ENCODE measurements around the gene CNBP. TPM values are rescaled to one million over a fixed set of nuclear protein-coding genes. Genes with fewer than 3 reads are reported as not detected.

CNBP gene
- total and polyA plus RNA-seq, 10 of the 15 experiments (the other 5 are each of a cell fraction or from before 2014, with no cell fraction given), result 300 to 719 (median 439) TPM

- H3K79me2 ChIP-seq (ENCODE audit: control insufficient read depth, insufficient read depth, low read length), result peaks cover 24% of the 10 kb centered on the region
- H3K4me2 ChIP-seq (ENCODE audit: control insufficient read depth, insufficient read depth), result peak overlapping the region; percentile 97; the same call in 1 of the 2 replicates
- 0 out of 4 replicates have a peak, but pooled peaks cover 0 to 3% of the 10 kb centered on the region in 2 experiments for H3K36me3 ChIP-seq (ENCODE audit: control insufficient read depth in 2 of 2, insufficient read depth in 2 of 2, low read length in 1 of 2)
- no peak for DNase-seq (ENCODE audit: low read depth, low spot score)
- peaks cover 27% of the 10 kb centered on the region for H3K4me1 ChIP-seq (ENCODE audit: control insufficient read depth, insufficient read depth, low read length)
- peak overlapping the region; percentile 65; the same call in 1 of the 2 replicates for H3K4me3 ChIP-seq
- RAD21 ChIA-PET (ENCODE audit: unreplicated experiment), result interaction anchor here (0.8 to 3.2 kb wide), 5 partner anchors 43 to 198 kb away, joined by 3 to 17 read pairs (median 3); a partner anchor contains a TSS
- no TSS peak for BruUV-seq (replicated peaks)
- no peak overlapping the region for H3K9ac ChIP-seq (ENCODE audit: control insufficient read depth, insufficient read depth, low read length)
- POLR2A ChIA-PET, result interaction anchor here (0.9 to 3.5 kb wide), 4 partner anchors 43 to 161 kb away, joined by 3 to 15 read pairs (median 5); partner anchors contain the start of gene COPG1
- H3K9me3 ChIP-seq (replicated peaks; ENCODE audit: control insufficient read depth, insufficient read depth, low read length), result no peaks in the 10 kb centered on the region
- no peaks in the 10 kb centered on the region for H4K20me1 ChIP-seq (ENCODE audit: control insufficient read depth, insufficient read depth)
- no peak for TF ChIP-seq JUND (IDR thresholded peaks at IDR 0.05; ENCODE audit: low read depth, low read length)
- no peak for TF ChIP-seq SMC3 (IDR thresholded peaks at IDR 0.05; ENCODE audit: borderline replicate concordance, low read length)
- TF ChIP-seq FOXM1 (IDR thresholded peaks at IDR 0.05; ENCODE audit: low read depth, low read length), result no peak
- TF ChIP-seq YY1 (IDR thresholded peaks at IDR 0.05; ENCODE audit: low read depth, low read length), result no peak
- TF ChIP-seq POU2F2 (IDR thresholded peaks at IDR 0.05; ENCODE audit: borderline replicate concordance, low read depth, low read length), result no peak
- TF ChIP-seq EGR1 (IDR thresholded peaks at IDR 0.05; ENCODE audit: borderline replicate concordance in 1 of 2, low read depth in 2 of 2, low read length in 2 of 2), result no peak
- no peak for TF ChIP-seq FOXK2 (IDR thresholded peaks at IDR 0.05)
- no peak for TF ChIP-seq POLR2A (IDR thresholded peaks at IDR 0.05; ENCODE audit: low read depth, low read length)
- no peak for TF ChIP-seq IRF3 (IDR thresholded peaks at IDR 0.05)
- H2AFZ ChIP-seq (ENCODE audit: control insufficient read depth, low read depth, low read length), result no peak overlapping the region
- no peak overlapping the region for H3K27ac ChIP-seq (ENCODE audit: control insufficient read depth, insufficient read depth)
- in situ Hi-C loops (cut with MboI), result no loop called here
- SMC1A ChIA-PET (ENCODE audit: uncharacterized antibody, unreplicated experiment), result interaction anchor here (0.9 to 3.7 kb wide), 6 partner anchors 18 to 400 kb away, joined by 3 to 25 read pairs (median 3); no protein-coding TSS in a partner anchor
- H3K27me3 ChIP-seq (replicated peaks in 1 of 2; ENCODE audit: control insufficient read depth in 2 of 2, insufficient read depth in 2 of 2, low read length in 1 of 2), result no peaks in the 10 kb centered on the region
- CTCF ChIA-PET, result interaction anchor here (0.7 to 4.3 kb wide), 5 partner anchors 10 to 501 kb away, joined by 3 to 41 read pairs (median 4); no protein-coding TSS in a partner anchor
- 88% methylated on average over 5 of the region's 5 CpGs for whole genome bisulfite sequencing (ENCODE audit: insufficient coverage, insufficient replicate concordance, low lambda C conversion rate, missing lambda C conversion rate)
- FAIRE-seq, result no peak
- ATAC-seq, result no peak
- intact Hi-C loops (cut with micrococcal nuclease; ENCODE audit: unreplicated experiment), result no loop called here
Observed at GRCh38 chr3:129118745-129119144, 65.0 kb downstream of the CNBP start.

Small RNA genes within 50 kb of the gene (small RNA-seq; reads per million reads assigned to genes)
- gene RPS27P12, result not detected

Other genes starting within 250 kb of the CNBP start
Only the 7 nearest of the 8 such genes appear.
- gene CFAP92, start 189.8 kb downstream of the CNBP start, total RNA-seq (2014; rRNA removed), result not detected in 2 replicates
- not detected in 2 replicates for gene CFAP92, start 189.8 kb downstream of the CNBP start, total RNA-seq (2014; rRNA removed; fragmentation: Illumina TruSeq; extraction: Trizol)
- gene CFAP92, start 189.8 kb downstream of the CNBP start, total RNA-seq (2021), result not detected in 2 replicates
- 0.22 TPM in 1 of 2 replicates, not detected in the other for gene CFAP92, start 189.8 kb downstream of the CNBP start, polyA plus RNA-seq (2011; rRNA removed)
- not detected in 2 replicates for gene CFAP92, start 189.8 kb downstream of the CNBP start, polyA plus RNA-seq (2014; fragmentation: Illumina TruSeq; extraction: Trizol)
- gene CFAP92, start 189.8 kb downstream of the CNBP start, polyA plus RNA-seq (2014; fragmentation: Nextera tagmentation; extraction: Ambion mirVana), result under 1 TPM in 1 of 2 experiments, not detected in 1; 0.05 TPM
- not detected in 2 replicates for gene CFAP92, start 189.8 kb downstream of the CNBP start, polyA plus RNA-seq (2014; rRNA removed)
- gene CFAP92, start 189.8 kb downstream of the CNBP start, polyA plus RNA-seq (2016; fragmentation: Nextera tagmentation; extraction: Ambion mirVana), result under 1 TPM; 0.14 to 0.52 TPM
- not detected in 2 replicates for gene EFCC1, start 182.6 kb downstream of the CNBP start, total RNA-seq (2014; rRNA removed)
- gene EFCC1, start 182.6 kb downstream of the CNBP start, total RNA-seq (2014; rRNA removed; fragmentation: Illumina TruSeq; extraction: Trizol), result not detected in 2 replicates
- gene EFCC1, start 182.6 kb downstream of the CNBP start, total RNA-seq (2021), result not detected in 2 replicates
- not detected in 2 replicates for gene EFCC1, start 182.6 kb downstream of the CNBP start, polyA plus RNA-seq (2011; rRNA removed)
- gene EFCC1, start 182.6 kb downstream of the CNBP start, polyA plus RNA-seq (2014; fragmentation: Illumina TruSeq; extraction: Trizol), result not detected in 2 replicates
- gene EFCC1, start 182.6 kb downstream of the CNBP start, polyA plus RNA-seq (2014; fragmentation: Nextera tagmentation; extraction: Ambion mirVana), result not detected
- not detected in 2 replicates for gene EFCC1, start 182.6 kb downstream of the CNBP start, polyA plus RNA-seq (2014; rRNA removed)
- gene EFCC1, start 182.6 kb downstream of the CNBP start, polyA plus RNA-seq (2016; fragmentation: Nextera tagmentation; extraction: Ambion mirVana), result not detected
- not detected in 2 replicates for gene GP9, start 123.1 kb downstream of the CNBP start, total RNA-seq (2014; rRNA removed)
- not detected in 2 replicates for gene GP9, start 123.1 kb downstream of the CNBP start, total RNA-seq (2014; rRNA removed; fragmentation: Illumina TruSeq; extraction: Trizol)
- not detected in 2 replicates for gene GP9, start 123.1 kb downstream of the CNBP start, total RNA-seq (2021)
- not detected in 2 replicates for gene GP9, start 123.1 kb downstream of the CNBP start, polyA plus RNA-seq (2011; rRNA removed)
- gene GP9, start 123.1 kb downstream of the CNBP start, polyA plus RNA-seq (2014; fragmentation: Illumina TruSeq; extraction: Trizol), result not detected in 2 replicates
- not detected for gene GP9, start 123.1 kb downstream of the CNBP start, polyA plus RNA-seq (2014; fragmentation: Nextera tagmentation; extraction: Ambion mirVana)
- gene GP9, start 123.1 kb downstream of the CNBP start, polyA plus RNA-seq (2014; rRNA removed), result 0.15 TPM in 1 of 2 replicates, not detected in the other
- gene GP9, start 123.1 kb downstream of the CNBP start, polyA plus RNA-seq (2016; fragmentation: Nextera tagmentation; extraction: Ambion mirVana), result not detected
- gene RAB43, start 62.1 kb downstream of the CNBP start, total RNA-seq (2014; rRNA removed), result 8.0 and 10.0 TPM in 2 replicates
- 0.67 and 0.69 TPM in 2 replicates for gene RAB43, start 62.1 kb downstream of the CNBP start, total RNA-seq (2014; rRNA removed; fragmentation: Illumina TruSeq; extraction: Trizol)
- gene RAB43, start 62.1 kb downstream of the CNBP start, total RNA-seq (2021), result 11.4 and 14.0 TPM in 2 replicates
- gene RAB43, start 62.1 kb downstream of the CNBP start, polyA plus RNA-seq (2011; rRNA removed), result 4.1 and 4.7 TPM in 2 replicates
- gene RAB43, start 62.1 kb downstream of the CNBP start, polyA plus RNA-seq (2014; fragmentation: Illumina TruSeq; extraction: Trizol), result 0.10 and 0.26 TPM in 2 replicates
- gene RAB43, start 62.1 kb downstream of the CNBP start, polyA plus RNA-seq (2014; fragmentation: Nextera tagmentation; extraction: Ambion mirVana), result under 1 TPM; 0.08 to 0.29 TPM
- gene RAB43, start 62.1 kb downstream of the CNBP start, polyA plus RNA-seq (2014; rRNA removed), result 6.8 and 10.0 TPM in 2 replicates
- 1 to 10 TPM; 4.0 to 4.5 TPM for gene RAB43, start 62.1 kb downstream of the CNBP start, polyA plus RNA-seq (2016; fragmentation: Nextera tagmentation; extraction: Ambion mirVana)
- gene ISY1, start 22.8 kb downstream of the CNBP start, total RNA-seq (2014; rRNA removed), result 28.3 and 39.5 TPM in 2 replicates
- gene ISY1, start 22.8 kb downstream of the CNBP start, total RNA-seq (2014; rRNA removed; fragmentation: Illumina TruSeq; extraction: Trizol), result 46.0 and 47.1 TPM in 2 replicates
- 36.8 and 38.6 TPM in 2 replicates for gene ISY1, start 22.8 kb downstream of the CNBP start, total RNA-seq (2021)
- 43.3 and 61.7 TPM in 2 replicates for gene ISY1, start 22.8 kb downstream of the CNBP start, polyA plus RNA-seq (2011; rRNA removed)
- 42.3 and 45.4 TPM in 2 replicates for gene ISY1, start 22.8 kb downstream of the CNBP start, polyA plus RNA-seq (2014; fragmentation: Illumina TruSeq; extraction: Trizol)
- gene ISY1, start 22.8 kb downstream of the CNBP start, polyA plus RNA-seq (2014; fragmentation: Nextera tagmentation; extraction: Ambion mirVana), result 10 to 100 TPM; 54.1 to 58.2 TPM
- gene ISY1, start 22.8 kb downstream of the CNBP start, polyA plus RNA-seq (2014; rRNA removed), result 28.5 and 32.3 TPM in 2 replicates
- gene ISY1, start 22.8 kb downstream of the CNBP start, polyA plus RNA-seq (2016; fragmentation: Nextera tagmentation; extraction: Ambion mirVana), result 10 to 100 TPM; 66.7 to 72.2 TPM
- 106 and 118 TPM in 2 replicates for gene COPG1, start 65.7 kb upstream of the CNBP start, total RNA-seq (2014; rRNA removed)
- 80.5 and 87.2 TPM in 2 replicates for gene COPG1, start 65.7 kb upstream of the CNBP start, total RNA-seq (2014; rRNA removed; fragmentation: Illumina TruSeq; extraction: Trizol)
- gene COPG1, start 65.7 kb upstream of the CNBP start, total RNA-seq (2021), result 128 and 138 TPM in 2 replicates
- gene COPG1, start 65.7 kb upstream of the CNBP start, polyA plus RNA-seq (2011; rRNA removed), result 43.8 and 66.8 TPM in 2 replicates
- gene COPG1, start 65.7 kb upstream of the CNBP start, polyA plus RNA-seq (2014; fragmentation: Illumina TruSeq; extraction: Trizol), result 62.0 and 78.1 TPM in 2 replicates
- 100 to 1,000 TPM in 1 of 2 experiments, 10 to 100 TPM in 1; 54.8 to 102 TPM for gene COPG1, start 65.7 kb upstream of the CNBP start, polyA plus RNA-seq (2014; fragmentation: Nextera tagmentation; extraction: Ambion mirVana)
- gene COPG1, start 65.7 kb upstream of the CNBP start, polyA plus RNA-seq (2014; rRNA removed), result 61.7 and 77.7 TPM in 2 replicates
- 100 to 1,000 TPM; 131 to 143 TPM for gene COPG1, start 65.7 kb upstream of the CNBP start, polyA plus RNA-seq (2016; fragmentation: Nextera tagmentation; extraction: Ambion mirVana)
- 16.7 and 22.7 TPM in 2 replicates for gene HMCES, start 95.0 kb upstream of the CNBP start, total RNA-seq (2014; rRNA removed)
- 11.9 and 12.4 TPM in 2 replicates for gene HMCES, start 95.0 kb upstream of the CNBP start, total RNA-seq (2014; rRNA removed; fragmentation: Illumina TruSeq; extraction: Trizol)
- 25.5 and 33.4 TPM in 2 replicates for gene HMCES, start 95.0 kb upstream of the CNBP start, total RNA-seq (2021)
- gene HMCES, start 95.0 kb upstream of the CNBP start, polyA plus RNA-seq (2011; rRNA removed), result 21.3 and 42.6 TPM in 2 replicates
- gene HMCES, start 95.0 kb upstream of the CNBP start, polyA plus RNA-seq (2014; fragmentation: Illumina TruSeq; extraction: Trizol), result 29.6 and 31.2 TPM in 2 replicates
- gene HMCES, start 95.0 kb upstream of the CNBP start, polyA plus RNA-seq (2014; fragmentation: Nextera tagmentation; extraction: Ambion mirVana), result 10 to 100 TPM; 17.2 to 18.5 TPM
- gene HMCES, start 95.0 kb upstream of the CNBP start, polyA plus RNA-seq (2014; rRNA removed), result 21.9 and 25.0 TPM in 2 replicates
- gene HMCES, start 95.0 kb upstream of the CNBP start, polyA plus RNA-seq (2016; fragmentation: Nextera tagmentation; extraction: Ambion mirVana), result 10 to 100 TPM; 45.3 to 49.8 TPM

Measured in GM12878 (cell line).